Endometrium (tissue), 2 donors: Measurements from ENCODE around the gene DCAF12.
"Not testable (repeated sequence)": the region's sequence is repeated elsewhere in the genome, so short reads cannot be mapped to it uniquely, and the experiment has no call there.

Source experiments
- FAIRE-seq: peaks from 2 replicates; lab custom pipeline; 2012; peaks lifted over from hg19 to GRCh38; lab: Jason Lieb, UNC
- donor health status: control.
- donor health status: control.

DCAF12 gene

GRCh38 chr9:34065541-34065940 is 61.0 kb downstream of the DCAF12 start:
- FAIRE-seq: no peak

GRCh38 chr9:34059954-34060353 is 66.5 kb downstream of the DCAF12 start:
- no peak for FAIRE-seq

DNA sequence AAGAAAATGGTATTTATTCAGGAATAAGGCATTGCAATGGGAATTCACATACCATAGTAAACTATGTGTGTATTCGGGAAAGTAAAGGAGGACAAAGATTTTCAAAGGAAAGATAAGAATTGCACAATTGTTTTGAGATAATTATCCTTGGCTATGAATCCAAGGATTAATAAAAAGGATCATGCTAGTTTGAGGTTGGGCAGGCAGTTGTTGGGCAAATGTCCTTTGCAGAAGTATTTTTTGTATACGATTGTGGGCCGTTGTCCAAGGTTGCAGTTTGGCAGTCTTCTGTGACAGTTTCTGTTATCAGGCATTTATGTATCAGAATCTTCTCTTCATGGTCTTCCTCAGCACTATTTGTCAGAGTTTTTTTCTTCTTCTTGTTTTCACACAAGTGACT is 67.2 kb downstream of the DCAF12 start:
- FAIRE-seq: no peak

DNA sequence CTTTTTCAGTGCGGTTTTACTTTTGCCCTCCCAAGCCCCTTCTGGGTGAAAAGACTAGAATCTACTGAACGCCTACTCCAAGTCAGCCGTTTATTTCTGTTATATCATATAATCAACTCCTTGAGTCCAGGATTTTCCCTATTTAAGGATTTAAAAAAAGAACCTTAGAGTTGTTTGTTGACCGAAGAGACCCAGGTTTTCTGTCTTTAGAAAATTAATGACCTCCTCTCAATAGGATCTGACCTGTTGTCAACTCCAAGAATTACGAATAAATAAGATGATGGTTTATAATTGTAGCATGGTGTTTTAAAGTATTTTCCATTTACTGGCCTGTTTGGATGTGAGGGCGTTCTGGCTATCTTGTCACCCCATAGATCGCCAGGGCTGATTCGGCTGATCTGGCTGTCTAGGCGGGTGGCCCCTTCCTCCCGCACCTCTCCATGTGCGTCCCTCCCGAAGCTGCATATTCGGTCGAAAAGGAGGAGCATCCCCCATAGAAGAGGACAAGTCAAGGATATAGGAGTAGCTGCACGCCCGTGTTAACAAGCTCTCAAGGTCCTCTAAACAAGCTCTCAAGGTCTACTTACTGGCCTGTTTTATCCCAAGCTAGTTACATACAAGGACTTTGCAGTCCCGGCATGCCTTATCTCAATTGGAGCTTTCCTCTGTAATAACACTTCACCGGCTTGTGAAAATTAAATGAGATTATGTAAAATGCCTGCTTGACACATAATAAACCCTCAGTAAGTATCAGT is 76.7 kb downstream of the DCAF12 start:
- no peak for FAIRE-seq

- FAIRE-seq: no peak
Measured at GRCh38 chr9:34048727-34049629, 77.5 kb downstream of the DCAF12 start, which contains the start of gene UBAP2. UBAP2 (minus strand) TSS chr9:34048887; CDS start chr9:34017148, 31,739 bp downstream.

GRCh38 chr9:34047864-34048726 is 78.4 kb downstream of the DCAF12 start:
- no peak for FAIRE-seq

GRCh38 chr9:34046784-34047379 is 79.6 kb downstream of the DCAF12 start:
- FAIRE-seq: no peak

DNA sequence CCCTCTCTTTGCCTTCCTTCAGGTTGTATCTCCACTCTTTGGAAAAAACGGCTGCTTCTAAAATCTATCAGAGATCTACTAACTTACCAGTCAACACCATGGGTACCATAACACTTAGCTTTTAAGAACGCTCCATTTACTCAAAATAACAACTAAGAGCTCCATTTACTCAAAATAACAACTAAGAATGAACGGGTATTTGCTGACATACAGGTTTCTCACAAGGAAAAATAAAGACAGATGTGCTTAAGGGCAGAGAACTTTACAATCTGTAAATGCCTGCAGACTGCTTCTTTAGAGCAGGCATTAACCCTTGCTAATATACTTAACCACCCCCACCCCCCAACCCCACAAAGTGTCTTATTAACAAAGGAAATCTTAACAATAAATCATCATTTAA is 80.6 kb downstream of the DCAF12 start:
- FAIRE-seq: no peak

GRCh38 chr9:34042074-34042473 is 84.4 kb downstream of the DCAF12 start:
- not testable (repeated sequence) for FAIRE-seq

DNA sequence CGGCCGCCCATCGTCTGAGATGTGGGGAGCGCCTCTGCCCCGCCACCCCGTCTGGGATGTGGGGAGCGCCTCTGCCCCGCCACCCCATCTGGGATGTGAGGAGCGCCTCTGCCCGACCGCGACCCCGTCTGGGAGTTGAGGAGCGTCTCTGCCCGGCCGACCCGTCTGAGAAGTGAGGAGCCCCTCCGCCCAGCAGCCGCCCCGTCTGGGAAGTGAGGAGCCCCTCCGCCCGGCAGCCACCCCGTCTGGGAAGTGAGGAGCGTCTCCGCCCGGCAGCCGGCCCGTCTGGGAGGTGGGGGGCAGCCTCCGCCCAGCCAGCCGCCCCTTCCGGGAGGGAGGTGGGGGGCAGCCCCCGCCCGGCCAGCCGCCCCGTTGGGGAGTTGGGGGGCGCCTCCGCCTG is 87.6 kb downstream of the DCAF12 start:
- not testable (repeated sequence) for FAIRE-seq

DNA sequence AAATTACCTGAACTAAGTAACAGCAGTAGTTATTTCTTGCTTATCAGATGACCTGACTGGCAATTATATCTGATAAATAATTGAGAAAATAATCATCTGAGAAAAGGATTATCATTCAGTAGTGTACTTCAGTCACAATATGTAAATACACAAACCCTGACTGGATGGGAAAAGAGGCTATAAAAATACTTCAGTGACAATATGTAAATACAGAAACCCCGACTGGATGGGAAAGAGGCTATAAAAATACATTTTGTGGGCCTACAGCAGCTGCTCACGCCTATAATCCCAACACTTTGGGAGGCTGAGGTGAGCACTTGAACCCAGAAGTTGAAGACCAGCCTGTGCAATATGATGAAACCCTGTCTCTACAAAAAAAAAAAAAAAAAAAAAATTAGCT is 88.9 kb downstream of the DCAF12 start:
- FAIRE-seq: no peak

- no peak for FAIRE-seq
Measured at GRCh38 chr9:34036625-34037024, 89.9 kb downstream of the DCAF12 start.
